ENCODE results near the gene AHNAK. TPM values are rescaled to one million over a fixed set of nuclear protein-coding genes. Genes with fewer than 3 reads are reported as not detected.
A peak's percentile ranks its signal among the peaks of the same experiment; 100 is the strongest.

AHNAK gene
- total and polyA plus RNA-seq, 2 of the 8 experiments (the other 6 are each of a cell fraction or from before 2014, with no cell fraction given): 2.0 to 5.8 TPM

- Histone ChIP-seq H3K36me3 (ENCODE audit: control insufficient read depth in 2 of 4, insufficient read depth in 4 of 4, low read length in 3 of 4) (peaks cover 20 to 51% (median 33%) of the 10 kb centered on the region in 4 experiments), H3K23me2 (ENCODE audit: low read depth, low read length) (no peaks in the 10 kb centered on the region), H3K14ac (ENCODE audit: insufficient read length) (no peak overlapping the region), H3K4me3 (ENCODE audit: extremely low read depth in 1 of 4, insufficient read depth in 2 of 4, low read depth in 3 of 4, low read length in 4 of 4) (no peak overlapping the region), H4K91ac (replicated peaks; ENCODE audit: insufficient read length, low read length) (no peak overlapping the region), H2BK15ac (ENCODE audit: low read length) (no peak overlapping the region), H3K27me3 (replicated peaks in 1 of 4; ENCODE audit: control insufficient read depth in 3 of 4, extremely low read depth in 1 of 4, insufficient read depth in 3 of 4, low read length in 3 of 4) (no peaks in the 10 kb centered on the region), H2BK120ac (replicated peaks; ENCODE audit: low read depth, low read length) (no peak overlapping the region), H3K4me2 (ENCODE audit: insufficient read depth in 1 of 2, low read depth in 2 of 2, low read length in 2 of 2) (no peak overlapping the region), H3K9me3 (ENCODE audit: insufficient read depth in 2 of 2, low read depth in 1 of 2, low read length in 1 of 2) (no peaks in the 10 kb centered on the region), H2AK5ac (ENCODE audit: low read depth, low read length) (no peak overlapping the region), H3K4me1 (replicated peaks in 1 of 4; ENCODE audit: control insufficient read depth in 3 of 4, insufficient read depth in 4 of 4, low read length in 3 of 4) (peaks cover 22 to 41% (median 25%) of the 10 kb centered on the region in 4 experiments), H2BK20ac (ENCODE audit: low read length) (no peak overlapping the region), H4K5ac (ENCODE audit: insufficient read length, low read depth, low read length) (no peak overlapping the region), H3K9ac (replicated peaks in 1 of 4; ENCODE audit: extremely low read depth in 1 of 4, low read depth in 3 of 4, low read length in 3 of 4) (no peak overlapping the region), H3K4ac (replicated peaks; ENCODE audit: insufficient read length, low read depth, low read length) (no peak overlapping the region), H3K79me1 (ENCODE audit: low read depth, low read length) (no peaks in the 10 kb centered on the region; the same call in 1 of the 2 replicates), H2BK12ac (ENCODE audit: low read depth, low read length) (no peak overlapping the region; the same call in 1 of the 2 replicates), H3K27ac (ENCODE audit: low read depth, low read length) (0 out of 2 replicates have a peak overlapping the region, but pooled peaks have one; percentile 55), H2BK5ac (ENCODE audit: low read depth, low read length) (no peak overlapping the region), H3K23ac (ENCODE audit: insufficient read length) (no peak overlapping the region), H4K20me1 (replicated peaks in 1 of 2; ENCODE audit: control insufficient read depth in 1 of 2, insufficient read depth in 2 of 2, low read length in 2 of 2) (peaks cover 14 to 33% of the 10 kb centered on the region in 2 experiments), H4K8ac (ENCODE audit: extremely low read depth, insufficient read depth, low read length) (no peak overlapping the region), H3K56ac (replicated peaks; ENCODE audit: insufficient read length, low read depth, low read length) (no peak overlapping the region), H3K18ac (ENCODE audit: extremely low read depth, low read length) (no peak overlapping the region), H2AFZ (ENCODE audit: low read length) (no peak overlapping the region), H3K79me2 (ENCODE audit: control insufficient read depth in 1 of 2, insufficient read depth in 2 of 2, low read length in 2 of 2) (peaks cover 0 to 20% of the 10 kb centered on the region in 2 experiments; a peak in 2 of 4 replicates)
- no peak for FAIRE-seq
- CTCF ChIA-PET (ENCODE audit: partially characterized antibody): interaction anchor here (0.8 to 10.9 kb wide), 16 partner anchors 8 to 185 kb away, joined by 3 to 161 read pairs (median 10); partner anchors contain the start of gene AHNAK
- 0 out of 3 replicates have a peak, but pooled peaks of 1 of the 2 experiments have one; percentile 27 for TF ChIP-seq POLR2A (IDR thresholded peaks at IDR 0.05; ENCODE audit: control extremely low read depth in 1 of 2, low read depth in 2 of 2, low read length in 2 of 2)
- no peak for TF ChIP-seq BCL11A (IDR thresholded peaks at IDR 0.05; ENCODE audit: low read depth in 2 of 2, low read length in 2 of 2)
- POLR2A ChIA-PET (ENCODE audit: partially characterized antibody): interaction anchor here (1.1 to 20.7 kb wide), 9 partner anchors 1 to 164 kb away, joined by 3 to 336 read pairs (median 11); partner anchors contain the start of genes EEF1G and TUT1
- DNase-seq (ENCODE audit: low read depth in 1 of 2, low spot score in 2 of 2): no peak
- WGBS, 2 experiments (ENCODE audit: extremely low coverage in 1 of 2, insufficient coverage in 1 of 2, insufficient read length in 1 of 2, insufficient replicate concordance in 2 of 2, low coverage in 1 of 2, low lambda C conversion rate in 2 of 2, missing lambda C conversion rate in 1 of 2): 81% methylated on average over 8 of the region's 8 CpGs; no CpG with 5 or more reads in 1 of the 2 experiments
Observed at GRCh38 chr11:62559204-62559603, 12.6 kb upstream of the AHNAK start.
